ENCODE results near the gene FBXL13. TPM values are rescaled to one million over a fixed set of nuclear protein-coding genes. Genes with fewer than 3 reads are reported as not detected.

FBXL13 gene
- polyA plus RNA-seq (2013) = 0.22 TPM in 2 replicates

GRCh38 chr7:103074519-103075336 is at the start of gene FBXL13, which contains the start of gene ARMC10:
FBXL13 (minus strand) TSS chr7:103074796.
ARMC10 (plus strand) TSS chr7:103075140; CDS start chr7:103075273, 133 bp downstream.
- Histone ChIP-seq H3K79me2 (ENCODE audit: control insufficient read depth, insufficient read depth, low read length, poor library complexity) (peaks cover 3% of the 10 kb centered on the region), H3K4ac (ENCODE audit: low read depth, low read length) (no peak within 1 kb of the TSS), H4K12ac (ENCODE audit: low read depth, low read length) (peak within 1 kb of the TSS; percentile 39), H3K27ac (ENCODE audit: low read depth, low read length) (peak within 1 kb of the TSS; percentile 89), H2AK5ac (ENCODE audit: low read length) (no peak within 1 kb of the TSS), H2BK12ac (ENCODE audit: low read length) (no peak within 1 kb of the TSS), H3K79me1 (ENCODE audit: low read length) (peaks cover 4% of the 10 kb centered on the region), H2AFZ (ENCODE audit: insufficient read depth, low read length, poor library complexity) (peak within 1 kb of the TSS; percentile 96), H3K36me3 (ENCODE audit: control insufficient read depth in 1 of 2, insufficient read depth in 2 of 2, low read length in 2 of 2) (no peaks in the 10 kb centered on the region), H3K18ac (ENCODE audit: low read length) (peak within 1 kb of the TSS; percentile 2), H3K9me3 (ENCODE audit: insufficient read depth, low read depth, low read length) (peaks cover 1% of the 10 kb centered on the region), H3K4me1 (ENCODE audit: control insufficient read depth in 1 of 2, insufficient read depth in 2 of 2, low read length in 2 of 2) (no peaks in the 10 kb centered on the region), H3K14ac (ENCODE audit: low read length) (peak within 1 kb of the TSS; percentile 69), H2BK5ac (ENCODE audit: low read depth, low read length, poor library complexity) (peak within 1 kb of the TSS; percentile 85), H2BK120ac (ENCODE audit: insufficient read depth, low read length, poor library complexity) (peak within 1 kb of the TSS; percentile 70), H3K27me3 (ENCODE audit: insufficient read depth, low read length) (no peaks in the 10 kb centered on the region), H3K4me3 (ENCODE audit: low read depth, low read length) (peak within 1 kb of the TSS; percentile 95), H4K8ac (ENCODE audit: low read depth, low read length) (peak within 1 kb of the TSS; percentile 90), H3K23ac (ENCODE audit: low read length) (no peak within 1 kb of the TSS), H3K4me2 (ENCODE audit: low read length) (peak within 1 kb of the TSS; percentile 83), H3K9ac (ENCODE audit: low read length) (peak within 1 kb of the TSS; percentile 75), H4K91ac (ENCODE audit: low read depth, low read length) (peak within 1 kb of the TSS; percentile 52)
- peak; percentile 87 to 95 for DNase-seq
- no CpG with 5 or more reads among the region's 83 CpGs for WGBS (ENCODE audit: extremely low coverage, insufficient coverage, insufficient read length)

GRCh38 chr7:103123529-103123928 is 48.9 kb upstream of the FBXL13 start:
- no peak overlapping the region for H2BK12ac ChIP-seq (ENCODE audit: low read length)
- H2BK5ac ChIP-seq (ENCODE audit: low read depth, low read length, poor library complexity) = no peak overlapping the region
- H3K9ac ChIP-seq (ENCODE audit: low read length) = no peak overlapping the region
- peaks cover 0 to 3% of the 10 kb centered on the region in 2 experiments for H3K36me3 ChIP-seq (ENCODE audit: control insufficient read depth in 1 of 2, insufficient read depth in 2 of 2, low read length in 2 of 2)
- H4K12ac ChIP-seq (ENCODE audit: low read depth, low read length) = no peak overlapping the region
- no peaks in the 10 kb centered on the region for H3K4me1 ChIP-seq (ENCODE audit: control insufficient read depth in 1 of 2, insufficient read depth in 2 of 2, low read length in 2 of 2)
- no peak overlapping the region for H3K4me3 ChIP-seq (ENCODE audit: low read depth, low read length)
- H4K91ac ChIP-seq (ENCODE audit: low read depth, low read length) = no peak overlapping the region
- H3K27ac ChIP-seq (ENCODE audit: low read depth, low read length) = no peak overlapping the region
- H3K4ac ChIP-seq (ENCODE audit: low read depth, low read length) = no peak overlapping the region
- DNase-seq = no peak
- H3K18ac ChIP-seq (ENCODE audit: low read length) = no peak overlapping the region
- no peak overlapping the region for H3K4me2 ChIP-seq (ENCODE audit: low read length)
- no peak overlapping the region for H2AK5ac ChIP-seq (ENCODE audit: low read length)
- WGBS (ENCODE audit: extremely low coverage, insufficient coverage, insufficient read length) = no CpG with 5 or more reads among the region's 3 CpGs
- H3K79me2 ChIP-seq (ENCODE audit: control insufficient read depth, insufficient read depth, low read length, poor library complexity) = no peaks in the 10 kb centered on the region
- no peak overlapping the region for H3K14ac ChIP-seq (ENCODE audit: low read length)
- no peaks in the 10 kb centered on the region for H3K9me3 ChIP-seq (ENCODE audit: insufficient read depth, low read depth, low read length)
- H3K79me1 ChIP-seq (ENCODE audit: low read length) = no peaks in the 10 kb centered on the region
- no peak overlapping the region for H4K8ac ChIP-seq (ENCODE audit: low read depth, low read length)
- H2BK120ac ChIP-seq (ENCODE audit: insufficient read depth, low read length, poor library complexity) = no peak overlapping the region
- H2AFZ ChIP-seq (ENCODE audit: insufficient read depth, low read length, poor library complexity) = no peak overlapping the region
- H3K27me3 ChIP-seq (ENCODE audit: insufficient read depth, low read length) = no peaks in the 10 kb centered on the region
- no peak overlapping the region for H3K23ac ChIP-seq (ENCODE audit: low read length)

DNA sequence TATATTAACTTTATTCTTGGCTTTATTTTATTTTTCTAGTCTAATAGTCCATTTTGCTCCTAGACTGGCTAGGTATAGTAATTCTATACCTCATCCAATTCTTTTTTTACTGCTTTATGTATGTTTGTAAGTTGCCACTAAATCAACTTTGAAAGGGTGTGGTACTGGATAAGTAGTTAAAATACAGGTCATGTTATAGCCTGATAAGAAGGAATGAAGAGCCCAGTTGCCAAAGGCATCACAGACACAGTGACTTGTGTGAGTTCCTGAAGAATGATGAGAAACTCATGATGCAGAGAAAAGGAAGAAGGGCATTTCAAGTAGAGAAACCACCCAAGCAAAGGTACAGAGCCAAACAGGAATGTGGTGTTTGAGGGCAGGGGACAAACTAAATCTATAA is 47.0 kb upstream of the FBXL13 start:
- H3K4ac ChIP-seq (ENCODE audit: low read depth, low read length) = no peak overlapping the region
- no peak overlapping the region for H4K12ac ChIP-seq (ENCODE audit: low read depth, low read length)
- H4K8ac ChIP-seq (ENCODE audit: low read depth, low read length) = no peak overlapping the region
- H3K27me3 ChIP-seq (ENCODE audit: insufficient read depth, low read length) = no peaks in the 10 kb centered on the region
- H2BK120ac ChIP-seq (ENCODE audit: insufficient read depth, low read length, poor library complexity) = no peak overlapping the region
- H3K79me2 ChIP-seq (ENCODE audit: control insufficient read depth, insufficient read depth, low read length, poor library complexity) = no peaks in the 10 kb centered on the region
- no peak overlapping the region for H3K4me2 ChIP-seq (ENCODE audit: low read length)
- no peak overlapping the region for H3K14ac ChIP-seq (ENCODE audit: low read length)
- no peaks in the 10 kb centered on the region for H3K4me1 ChIP-seq (ENCODE audit: control insufficient read depth in 1 of 2, insufficient read depth in 2 of 2, low read length in 2 of 2)
- no peaks in the 10 kb centered on the region for H3K9me3 ChIP-seq (ENCODE audit: insufficient read depth, low read depth, low read length)
- no peak overlapping the region for H3K27ac ChIP-seq (ENCODE audit: low read depth, low read length)
- H2BK5ac ChIP-seq (ENCODE audit: low read depth, low read length, poor library complexity) = no peak overlapping the region
- H4K91ac ChIP-seq (ENCODE audit: low read depth, low read length) = no peak overlapping the region
- no peak overlapping the region for H2AK5ac ChIP-seq (ENCODE audit: low read length)
- H2AFZ ChIP-seq (ENCODE audit: insufficient read depth, low read length, poor library complexity) = no peak overlapping the region
- H3K79me1 ChIP-seq (ENCODE audit: low read length) = no peaks in the 10 kb centered on the region
- no peak for DNase-seq
- no peak overlapping the region for H3K23ac ChIP-seq (ENCODE audit: low read length)
- no peak overlapping the region for H3K4me3 ChIP-seq (ENCODE audit: low read depth, low read length)
- no peak overlapping the region for H3K18ac ChIP-seq (ENCODE audit: low read length)
- no peak overlapping the region for H2BK12ac ChIP-seq (ENCODE audit: low read length)
- H3K36me3 ChIP-seq (ENCODE audit: control insufficient read depth in 1 of 2, insufficient read depth in 2 of 2, low read length in 2 of 2) = peaks cover 0 to 3% of the 10 kb centered on the region in 2 experiments
- H3K9ac ChIP-seq (ENCODE audit: low read length) = no peak overlapping the region

- Histone ChIP-seq H2BK120ac (ENCODE audit: insufficient read depth, low read length, poor library complexity) (no peak overlapping the region), H2AFZ (ENCODE audit: insufficient read depth, low read length, poor library complexity) (no peak overlapping the region), H2BK12ac (ENCODE audit: low read length) (no peak overlapping the region), H3K4me2 (ENCODE audit: low read length) (no peak overlapping the region), H3K9ac (ENCODE audit: low read length) (no peak overlapping the region), H3K27me3 (ENCODE audit: insufficient read depth, low read length) (no peaks in the 10 kb centered on the region), H3K23ac (ENCODE audit: low read length) (no peak overlapping the region), H3K4me3 (ENCODE audit: low read depth, low read length) (no peak overlapping the region), H3K18ac (ENCODE audit: low read length) (no peak overlapping the region), H3K4me1 (ENCODE audit: control insufficient read depth in 1 of 2, insufficient read depth in 2 of 2, low read length in 2 of 2) (no peaks in the 10 kb centered on the region), H3K27ac (ENCODE audit: low read depth, low read length) (no peak overlapping the region), H3K9me3 (ENCODE audit: insufficient read depth, low read depth, low read length) (no peaks in the 10 kb centered on the region), H4K91ac (ENCODE audit: low read depth, low read length) (no peak overlapping the region), H4K8ac (ENCODE audit: low read depth, low read length) (no peak overlapping the region), H3K14ac (ENCODE audit: low read length) (no peak overlapping the region), H2BK5ac (ENCODE audit: low read depth, low read length, poor library complexity) (no peak overlapping the region), H2AK5ac (ENCODE audit: low read length) (no peak overlapping the region), H3K79me1 (ENCODE audit: low read length) (no peaks in the 10 kb centered on the region), H3K79me2 (ENCODE audit: control insufficient read depth, insufficient read depth, low read length, poor library complexity) (no peaks in the 10 kb centered on the region), H4K12ac (ENCODE audit: low read depth, low read length) (no peak overlapping the region), H3K4ac (ENCODE audit: low read depth, low read length) (no peak overlapping the region), H3K36me3 (ENCODE audit: control insufficient read depth in 1 of 2, insufficient read depth in 2 of 2, low read length in 2 of 2) (peaks cover 0 to 3% of the 10 kb centered on the region in 2 experiments)
- no CpG with 5 or more reads among the region's 1 CpG for WGBS (ENCODE audit: extremely low coverage, insufficient coverage, insufficient read length)
- DNase-seq = no peak
Measured at GRCh38 chr7:103120362-103120761, 45.8 kb upstream of the FBXL13 start.
